HG02623 (cell line): ENCODE measurements around the gene ZNF275.
"Not testable (repeated sequence)": the region's sequence is repeated elsewhere in the genome, so short reads cannot be mapped to it uniquely, and the experiment has no call there.

Experiments
- ATAC-seq: cut with Tn5 transposase; IDR thresholded peaks from one replicate; pipeline ENCODE4 v1.9.1; 2021; ENCODE audit warnings: moderate library complexity; ENCODE audit not compliant: unreplicated experiment

The ZNF275 gene

DNA sequence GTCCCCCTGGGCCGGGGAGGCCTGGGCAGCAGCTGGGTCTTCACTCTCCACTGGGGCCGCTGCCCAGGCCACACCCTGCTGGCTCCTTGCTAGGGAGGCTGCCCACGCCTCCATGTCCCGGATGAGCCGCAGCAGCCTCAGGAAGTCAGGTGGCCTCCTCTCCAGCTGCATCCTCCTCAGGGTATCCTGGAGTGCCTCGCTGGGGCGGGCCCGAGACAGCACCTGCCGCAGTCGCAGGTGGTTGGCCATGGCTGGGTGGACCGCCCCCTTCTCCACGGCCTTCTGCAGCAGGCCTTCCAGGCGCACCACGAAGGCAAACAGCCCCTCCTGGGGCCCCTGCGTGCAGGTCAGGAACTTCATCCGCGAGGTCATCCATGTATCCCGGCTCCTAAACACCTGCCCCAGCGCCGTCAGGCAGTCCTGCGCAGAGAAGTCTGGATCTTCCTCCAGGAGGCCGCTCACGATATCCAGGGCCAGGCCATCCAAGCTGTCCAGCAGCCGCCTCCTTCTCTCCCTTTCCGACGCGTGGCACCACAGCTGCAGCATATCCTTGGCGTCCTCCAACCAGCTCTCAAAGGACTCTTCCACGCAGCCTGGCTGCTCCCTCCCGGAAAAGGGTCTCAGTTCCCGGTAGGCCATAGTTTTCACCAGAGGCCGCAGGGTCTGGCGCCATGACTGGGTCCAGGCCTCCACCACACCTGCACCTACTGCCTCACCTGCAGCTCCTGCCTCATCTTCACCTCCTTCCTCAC is 14.5 kb upstream of the ZNF275 start:
- ATAC-seq = no peak

DNA sequence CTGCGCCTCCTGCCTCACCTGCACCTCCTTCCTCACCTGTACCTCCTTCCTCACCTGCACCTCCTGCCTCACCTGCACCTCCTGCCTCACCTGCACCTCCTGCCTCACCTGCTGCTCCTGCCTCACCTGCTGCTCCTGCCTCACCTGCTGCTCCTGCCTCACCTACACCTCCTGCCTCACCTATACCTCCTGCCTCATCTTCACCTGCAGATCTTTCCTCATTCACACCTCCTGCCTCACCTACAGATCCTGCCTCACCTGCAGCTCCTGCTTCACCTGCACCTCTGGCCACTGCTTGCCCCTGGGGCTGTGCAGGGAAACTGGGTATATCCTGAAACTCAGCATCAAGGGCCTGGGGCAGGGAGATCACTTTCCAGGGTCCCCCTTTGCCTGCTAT is 13.9 kb upstream of the ZNF275 start:
- not testable (repeated sequence) for ATAC-seq

GRCh38 chrX:153320555-153321184 is 13.3 kb upstream of the ZNF275 start:
- no peak for ATAC-seq

DNA sequence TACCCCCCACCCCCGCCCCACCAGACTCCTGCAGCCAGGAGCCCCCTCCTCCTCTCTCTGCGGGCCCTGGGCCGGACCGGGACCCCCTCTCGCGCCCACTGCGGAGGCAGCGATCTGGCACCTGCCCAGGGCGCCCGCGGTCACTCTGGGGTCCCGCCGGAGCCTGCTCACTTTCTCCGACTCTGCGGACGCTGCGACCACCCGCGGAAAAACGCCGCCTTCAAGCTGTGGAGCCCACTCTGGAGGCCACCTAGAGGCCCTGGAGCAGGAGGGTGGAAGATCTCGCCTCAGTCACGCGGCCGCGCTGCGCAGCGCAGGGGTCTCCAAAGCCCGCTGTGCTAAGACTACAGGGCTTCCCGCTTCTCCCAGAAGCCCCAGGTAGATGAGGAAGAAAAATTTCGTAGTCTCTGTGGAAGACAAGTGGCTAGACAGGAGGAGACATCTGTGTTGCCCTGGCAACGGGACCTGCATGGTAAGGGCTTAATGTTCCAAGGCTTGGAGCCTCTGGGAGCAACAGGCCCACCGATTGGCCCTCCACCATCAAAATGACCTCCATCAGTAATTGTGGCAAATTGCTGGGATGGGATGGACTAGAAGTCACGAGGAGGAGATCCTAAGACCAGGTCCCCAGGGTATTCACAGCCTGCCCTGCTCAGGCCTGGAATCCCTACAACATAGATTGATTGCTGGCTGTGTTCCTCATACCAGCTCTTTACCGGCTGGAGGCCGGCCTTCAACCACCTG is 12.4 kb upstream of the ZNF275 start, which contains the start of gene PNMA6F:
Gene PNMA6F (minus strand): TSS at position 387 of the 744 bp plus-strand sequence. CDS start 1,093 bp downstream, outside the sequence.
- ATAC-seq = no peak

DNA sequence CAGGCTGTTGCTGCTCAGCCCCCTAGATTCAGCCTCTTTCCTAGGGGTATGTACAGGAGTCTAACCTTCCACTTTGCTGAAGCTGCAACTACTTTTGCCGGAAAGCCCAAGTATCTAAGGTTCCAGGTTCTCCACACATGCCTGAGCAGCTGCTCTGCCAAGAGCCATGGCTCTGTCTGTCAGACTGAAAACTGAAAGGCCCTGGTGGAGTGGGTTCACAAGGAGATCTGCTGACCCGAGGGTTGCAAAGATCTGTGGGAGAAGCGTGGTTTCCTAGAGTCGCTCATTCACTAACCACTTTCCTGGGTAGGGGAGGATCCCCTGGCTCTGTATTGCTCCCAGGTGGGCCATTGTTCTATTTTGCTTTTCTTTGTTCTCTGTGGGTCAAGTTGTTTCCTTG is 6.4 kb upstream of the ZNF275 start:
- ATAC-seq = no peak

GRCh38 chrX:153333266-153333665 is 687 bp upstream of the ZNF275 start:
- ATAC-seq = no peak

GRCh38 chrX:153334654-153335295 is 822 bp downstream of the ZNF275 start:
- ATAC-seq = no peak

GRCh38 chrX:153336121-153336894 is 2.4 kb downstream of the ZNF275 start:
- no peak for ATAC-seq

GRCh38 chrX:153336988-153337387 is 3.0 kb downstream of the ZNF275 start:
- no peak for ATAC-seq

DNA sequence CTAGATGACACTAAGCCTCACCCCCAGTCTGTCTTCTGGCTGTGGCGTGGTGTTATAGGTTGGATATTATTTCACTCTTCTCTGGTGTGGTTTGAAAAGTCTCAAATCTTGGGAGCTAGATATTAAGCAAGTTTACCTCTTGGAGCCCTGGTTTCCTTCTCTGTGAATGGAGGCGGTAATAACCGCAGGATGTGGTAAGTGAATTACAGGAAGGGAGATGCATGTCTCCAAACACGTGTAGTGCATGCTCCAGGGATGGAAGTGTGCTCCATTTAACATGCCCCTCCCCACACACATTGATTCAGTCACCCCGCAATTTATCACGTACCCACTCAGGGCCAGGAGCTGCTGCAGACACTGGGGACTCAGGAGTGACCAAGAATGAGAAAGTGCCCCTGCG is 4.9 kb downstream of the ZNF275 start:
- no peak for ATAC-seq

- ATAC-seq = no peak
These were observed 5.7 kb downstream of the ZNF275 start for GRCh38 chrX:153339662-153340061.

DNA sequence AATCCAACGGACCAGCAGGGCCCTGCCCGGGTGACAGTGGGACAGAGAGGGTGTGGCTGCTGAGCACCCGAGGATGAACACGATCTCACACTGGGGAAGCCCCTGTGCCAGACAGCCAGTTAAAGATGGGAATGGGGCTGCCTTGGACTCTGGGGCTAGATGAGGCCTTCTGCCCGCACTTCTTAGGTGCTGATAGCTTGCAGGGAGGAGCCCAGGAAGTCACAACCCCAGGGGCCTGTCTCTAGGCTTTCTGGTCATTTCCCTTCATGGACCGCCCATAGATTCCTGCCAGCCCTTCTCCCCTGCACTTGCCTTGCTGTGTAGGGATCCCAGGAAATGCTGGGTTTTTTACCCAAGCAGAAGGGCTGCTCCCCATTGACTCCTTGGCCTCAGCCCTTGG is 6.2 kb downstream of the ZNF275 start:
- no peak for ATAC-seq

DNA sequence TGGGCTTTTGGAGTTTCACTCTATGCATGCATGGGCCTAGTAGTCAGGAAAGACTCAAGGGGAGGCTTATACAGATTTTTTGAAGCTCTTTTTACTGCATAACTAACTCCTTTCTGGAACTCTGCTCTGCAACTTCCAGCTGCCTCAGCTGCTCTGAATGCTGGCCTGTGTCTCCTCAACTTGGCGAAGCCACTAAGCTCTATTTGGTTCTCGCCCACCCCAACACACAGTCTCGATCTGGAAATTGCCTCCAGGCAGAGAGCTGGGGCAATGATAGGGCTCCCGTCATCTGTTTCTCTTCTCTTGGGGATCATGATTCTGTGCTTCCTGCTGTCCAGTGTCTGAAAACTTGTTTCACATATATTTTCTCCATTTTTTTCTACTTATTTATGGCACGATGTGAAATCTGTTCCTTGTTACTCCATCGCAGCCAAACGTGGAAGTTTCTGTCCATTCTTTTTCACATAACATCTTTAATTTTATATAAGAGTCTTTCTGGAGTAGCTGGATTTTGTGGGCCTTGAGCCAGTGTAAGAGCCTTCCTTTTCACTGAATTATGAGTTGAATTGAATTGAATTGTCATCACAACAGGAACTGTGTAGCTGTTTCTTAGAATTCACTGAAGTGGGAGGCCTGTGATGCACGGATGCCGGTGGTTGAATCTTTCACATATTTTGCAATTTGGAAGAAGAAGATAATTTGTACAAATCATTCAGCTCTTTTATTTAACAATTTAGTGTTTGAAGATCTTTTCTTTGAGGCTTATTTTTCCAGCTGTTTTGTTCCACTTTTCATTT is 9.0 kb downstream of the ZNF275 start:
- ATAC-seq = no peak

- ATAC-seq = no peak
These were observed 9.7 kb downstream of the ZNF275 start for GRCh38 chrX:153343674-153344073.

DNA sequence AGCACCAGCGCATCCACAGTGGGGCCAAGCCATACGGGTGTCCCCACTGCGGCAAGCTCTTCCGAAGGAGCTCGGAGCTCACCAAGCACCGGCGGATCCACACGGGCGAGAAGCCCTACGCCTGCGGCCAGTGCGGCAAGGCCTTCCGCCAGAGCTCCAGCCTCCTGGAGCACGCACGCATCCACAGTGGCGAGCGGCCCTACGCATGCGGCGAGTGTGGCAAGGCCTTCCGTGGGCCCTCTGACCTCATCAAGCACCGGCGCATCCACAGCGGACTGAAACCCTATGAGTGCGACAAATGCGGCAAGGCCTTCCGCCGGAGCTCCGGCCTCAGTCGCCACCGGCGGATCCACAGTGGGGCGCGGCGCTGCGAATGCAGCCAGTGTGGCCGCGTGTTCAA is 13.6 kb downstream of the ZNF275 start:
- ATAC-seq = no peak

DNA sequence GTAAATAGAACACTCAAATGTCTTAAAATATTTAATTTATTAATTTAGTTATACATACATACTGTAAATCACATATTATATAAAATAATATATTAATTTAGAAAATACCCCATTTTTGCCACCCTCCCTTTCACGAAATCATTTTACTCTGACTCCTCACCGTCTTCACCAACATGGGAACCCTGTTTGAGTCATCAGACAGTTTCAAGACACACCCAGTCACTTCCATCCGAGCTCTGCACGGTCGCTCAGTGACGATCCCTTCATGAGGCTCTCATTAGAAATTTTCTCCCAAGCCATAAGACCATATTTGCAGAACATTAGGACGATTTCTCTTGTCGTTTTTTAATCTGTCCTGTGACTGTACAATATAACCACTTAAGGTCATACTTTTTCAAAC is 14.5 kb downstream of the ZNF275 start:
- no peak for ATAC-seq

DNA sequence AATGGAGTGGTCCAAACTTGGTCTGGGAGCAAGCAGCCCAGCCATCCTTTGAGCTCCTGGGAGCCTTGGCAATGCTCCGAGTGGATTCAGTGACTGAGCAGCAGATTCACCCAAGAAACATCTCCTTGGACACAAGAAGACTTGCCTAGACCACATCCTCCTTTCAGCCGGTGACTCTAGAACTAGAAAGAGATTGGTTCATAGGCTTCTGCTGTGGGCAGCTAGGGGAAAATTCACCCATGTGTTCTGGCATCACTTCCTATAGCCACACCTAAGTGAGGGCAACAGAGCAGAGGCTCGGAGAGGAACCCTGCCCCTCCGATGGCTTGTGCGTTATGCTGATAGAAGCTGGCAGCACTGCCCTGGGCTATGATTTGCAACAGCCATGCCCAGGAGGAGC is 16.0 kb downstream of the ZNF275 start:
- no peak for ATAC-seq

GRCh38 chrX:153351981-153352380 is 18.0 kb downstream of the ZNF275 start:
- ATAC-seq = no peak

DNA sequence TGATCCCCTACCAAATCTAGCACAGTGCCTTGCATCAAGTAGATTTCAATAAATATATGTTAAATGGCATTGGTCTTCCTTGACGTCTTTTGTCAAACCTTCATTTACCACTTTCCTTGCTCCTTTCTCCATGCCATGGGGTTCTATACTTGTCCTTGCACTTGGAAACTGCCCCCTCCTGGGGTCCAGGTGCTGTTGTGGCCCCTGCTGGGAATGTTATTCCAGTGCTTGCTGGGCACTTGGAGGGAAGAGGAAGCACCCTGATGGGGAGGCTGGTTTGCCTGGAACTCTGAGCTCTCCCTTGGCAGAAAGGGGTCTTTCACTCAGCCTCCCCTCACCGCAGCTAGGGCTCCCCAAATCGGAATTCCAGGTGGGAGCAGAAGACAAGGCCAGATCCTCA is 18.9 kb downstream of the ZNF275 start:
- ATAC-seq = no peak

DNA sequence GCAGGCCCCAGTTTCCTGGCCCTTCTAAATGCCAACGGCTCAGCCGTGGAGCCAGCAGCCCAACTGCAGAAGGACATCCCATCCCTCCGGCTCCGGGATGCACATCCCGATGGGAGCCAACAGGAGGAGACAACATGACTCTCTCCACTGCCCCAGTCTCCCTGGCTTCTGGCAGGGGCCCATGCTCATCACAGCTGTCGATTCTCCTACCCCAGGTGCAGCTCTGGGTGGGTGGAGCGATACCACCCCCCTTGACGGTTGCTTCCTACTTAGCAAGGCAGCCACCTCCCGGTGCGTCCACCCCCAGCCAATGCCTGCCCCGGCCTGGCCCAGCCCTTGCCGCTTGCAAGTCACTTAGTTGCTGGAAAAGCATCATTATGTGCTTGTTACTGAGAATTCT is 19.5 kb downstream of the ZNF275 start:
- ATAC-seq = no peak
